GM23338 (cell line): ENCODE measurements around the gene ABHD12. TPM values are rescaled to one million over a fixed set of nuclear protein-coding genes. Genes with fewer than 3 reads are reported as not detected.
A peak's percentile ranks its signal among the peaks of the same experiment; 100 is the strongest.

Experiments used
- ATAC-seq: fragments of 200-7000 bp; cut with Tn5 transposase; 3 replicates; pipeline ENCODE4 v1.9.1; 2020
- DNase-seq: peaks from one replicate; pipeline ENCODE4 v3.0.0-alpha.2; 2015; ENCODE audit warnings: low spot score
- H2AFZ ChIP-seq: fragments of 200-600 bp; sonication (generic); 2 replicates; pipeline ENCODE4 v1.8.0; 2016; ENCODE audit warnings: antibody characterized with exemption, mild to moderate bottlenecking, moderate library complexity
- H3F3A ChIP-seq: fragments of 200-600 bp; sonication (generic); replicated peaks from 2 replicates; pipeline ENCODE4 v1.8.0; 2017; ENCODE audit warnings: antibody characterized with exemption, mixed run types, low read depth
- H3K27ac ChIP-seq: fragments of 200-600 bp; sonication (generic); 2 replicates; pipeline ENCODE4 v1.6.1; 2016; ENCODE audit warnings: low read depth
- H3K27me3 ChIP-seq: fragments of 200-600 bp; sonication (generic); 2 replicates; pipeline ENCODE4 v1.8.0; 2016; ENCODE audit warnings: mild to moderate bottlenecking, mixed run types, moderate library complexity; ENCODE audit not compliant: insufficient read depth
- H3K36me3 ChIP-seq: fragments of 200-600 bp; sonication (generic); 2 replicates; pipeline ENCODE4 v1.8.0; 2016; ENCODE audit warnings: mild to moderate bottlenecking; ENCODE audit not compliant: insufficient read depth
- H3K4me1 ChIP-seq: fragments of 200-600 bp; sonication (generic); 2 replicates; pipeline ENCODE4 v1.8.0; 2016; ENCODE audit warnings: mild to moderate bottlenecking, moderate library complexity; ENCODE audit not compliant: insufficient read depth
- H3K4me2 ChIP-seq: fragments of 200-600 bp; sonication (generic); 2 replicates; pipeline ENCODE4 v1.7.1; 2017; ENCODE audit warnings: mixed run types
- H3K4me3 ChIP-seq: fragments of 200-600 bp; sonication (generic); 2 replicates; pipeline ENCODE4 v1.6.1; 2016; ENCODE audit warnings: mixed run types
- H3K79me2 ChIP-seq: fragments of 200-600 bp; sonication (generic); replicated peaks from 2 replicates; pipeline ENCODE4 v1.8.0; 2017; ENCODE audit warnings: mild to moderate bottlenecking; ENCODE audit not compliant: insufficient read depth
- H3K9me2 ChIP-seq: fragments of 200-600 bp; sonication (generic); 2 replicates; pipeline ENCODE4 v1.8.0; 2017; ENCODE audit not compliant: insufficient read depth
- H4K20me1 ChIP-seq: fragments of 200-600 bp; sonication (generic); replicated peaks from 2 replicates; pipeline ENCODE4 v1.8.0; 2017; ENCODE audit warnings: mild to moderate bottlenecking; ENCODE audit not compliant: insufficient read depth
- H3K27ac Mint-ChIP-seq: 2 replicates; pipeline ENCODE4 v1.8.0; 2020; ENCODE audit warnings: inconsistent platforms, mild to moderate bottlenecking, moderate library complexity, mixed read lengths
- H3K27me3 Mint-ChIP-seq: 3 replicates; pipeline ENCODE4 v1.8.0; 2022; ENCODE audit warnings: low read depth, mild to moderate bottlenecking, moderate library complexity, mixed read lengths, inconsistent platforms; ENCODE audit not compliant: insufficient read depth, poor library complexity
- H3K36me3 Mint-ChIP-seq: 3 replicates; pipeline ENCODE4 v1.8.0; 2021; ENCODE audit warnings: low read depth, mild to moderate bottlenecking, inconsistent platforms, moderate library complexity, mixed read lengths
- H3K4me1 Mint-ChIP-seq: 3 replicates; pipeline ENCODE4 v1.8.0; 2020; ENCODE audit warnings: mild to moderate bottlenecking, inconsistent platforms, mixed read lengths
- H3K4me3 Mint-ChIP-seq: 3 replicates; pipeline ENCODE4 v1.8.0; 2021; ENCODE audit warnings: moderate library complexity, mild to moderate bottlenecking, inconsistent platforms, mixed read lengths
- H3K9me3 Mint-ChIP-seq: 3 replicates; pipeline ENCODE4 v1.8.0; 2020; ENCODE audit warnings: moderate library complexity, mild to moderate bottlenecking, inconsistent platforms, mixed read lengths
- CREB1 ChIP-seq: fragments of 250-450 bp; sonication (Bioruptor Pico); IDR thresholded peaks from 2 replicates; pipeline ENCODE4 v1.5.0; 2020; ENCODE audit warnings: low read depth, mild to moderate bottlenecking, moderate library complexity
- CTCF ChIP-seq, 2 experiments: fragments of 200-600 bp in 1 of 2; sonication (generic) in 1 of 2; conservative IDR thresholded peaks; 2 replicates each; pipeline versions ENCODE4 v1.5.1 to v1.6.1; 2016 to 2017; ENCODE audit warnings: antibody characterized with exemption in 2 of 2, low read depth in 2 of 2, mild to moderate bottlenecking in 2 of 2, moderate library complexity in 1 of 2
- EZH2 ChIP-seq: fragments of 200-600 bp; sonication (generic); IDR thresholded peaks from one replicate; pipeline ENCODE4 v1.8.0; 2017; ENCODE audit warnings: antibody characterized with exemption, mild to moderate bottlenecking, low read depth; ENCODE audit not compliant: unreplicated experiment
- EZH2phosphoT487 ChIP-seq: fragments of 200-600 bp; sonication (generic); IDR thresholded peaks from one replicate; pipeline ENCODE4 v1.8.1; 2018; ENCODE audit warnings: antibody characterized with exemption; ENCODE audit not compliant: unreplicated experiment
- JUNB ChIP-seq: IDR thresholded peaks from one replicate; pipeline ENCODE4 v1.6.1; 2016; ENCODE audit warnings: antibody characterized with exemption; ENCODE audit not compliant: unreplicated experiment
- NANOG ChIP-seq: IDR thresholded peaks from 2 replicates; pipeline ENCODE4 v1.6.1; 2016; ENCODE audit warnings: antibody characterized with exemption, borderline replicate concordance
- POLR2AphosphoS5 ChIP-seq: IDR thresholded peaks from 2 replicates; pipeline ENCODE4 v1.6.1; 2016; ENCODE audit warnings: antibody characterized with exemption, low read depth
- REST ChIP-seq: IDR thresholded peaks from one replicate; pipeline ENCODE4 v1.6.1; 2018; ENCODE audit warnings: antibody characterized with exemption; ENCODE audit not compliant: unreplicated experiment
- STAT1 ChIP-seq: IDR thresholded peaks from one replicate; pipeline ENCODE4 v1.6.1; 2016; ENCODE audit warnings: antibody characterized with exemption; ENCODE audit not compliant: unreplicated experiment
- ZNF114 ChIP-seq: fragments of 250-450 bp; sonication (Bioruptor Pico); IDR thresholded peaks from 2 replicates; pipeline ENCODE4 v1.5.0; 2020; ENCODE audit warnings: mild to moderate bottlenecking, moderate library complexity
- ZNF331 ChIP-seq: fragments of 250-450 bp; sonication (Bioruptor Pico); IDR thresholded peaks from 2 replicates; pipeline ENCODE4 v1.5.0; 2020; ENCODE audit warnings: low read depth, mild to moderate bottlenecking, moderate library complexity
- polyA plus RNA-seq: library from polyadenylated mRNA; unstranded; fragments of >200 nt; fragmentation: Nextera tagmentation; extraction: Ambion mirVana; gene quantifications from 2 replicates; pipeline ENCODE4 v1.2.1, GENCODE V29; 2016
- total RNA-seq: library from RNA; depleted of rRNA; stranded (reverse); fragments of >200 nt; shearing (Covaris generic); gene quantifications from 2 replicates; pipeline ENCODE4 v1.2.3, GENCODE V29; 2014
- TF ChIP-seq, protein P1 (sequence below): fragments of 250-450 bp; sonication (Bioruptor Pico); IDR thresholded peaks from 2 replicates; pipeline ENCODE4 v1.5.0; 2020; ENCODE audit warnings: mild to moderate bottlenecking, moderate library complexity
- TF ChIP-seq, protein P2 (sequence below): IDR thresholded peaks from 2 replicates; pipeline ENCODE4 v1.6.1; 2016; ENCODE audit warnings: antibody characterized with exemption

The ABHD12 gene
- total and polyA plus RNA-seq, 2 experiments from 2014 or later: 40.2 to 57.8 TPM

GRCh38 chr20:25389401-25389857 is 1.2 kb downstream of the ABHD12 start:
- Mint-ChIP-seq H3K4me1 (peaks cover 9% of the 10 kb centered on the region), H3K27ac (no peak overlapping the region), H3K9me3 (no peaks in the 10 kb centered on the region; the same call in 1 of the 3 replicates), H3K4me3 (peak overlapping the region; percentile 83), H3K27me3 (peaks cover 7% of the 10 kb centered on the region), H3K36me3 (peaks cover 22% of the 10 kb centered on the region)
- no peaks in the 10 kb centered on the region for H3K27me3 ChIP-seq
- no peaks in the 10 kb centered on the region for H3K9me2 ChIP-seq
- H3K4me1 ChIP-seq: peaks cover 11% of the 10 kb centered on the region
- H4K20me1 ChIP-seq: peaks cover 24% of the 10 kb centered on the region
- DNase-seq (peak; percentile 33), ATAC-seq (no peak)
- H3K27ac ChIP-seq: no peak overlapping the region
- H3K79me2 ChIP-seq: peaks cover 53% of the 10 kb centered on the region
- peak overlapping the region; percentile 80 for H3K4me2 ChIP-seq
- H3K36me3 ChIP-seq: no peaks in the 10 kb centered on the region
- 0 out of 2 replicates have a peak overlapping the region, but pooled peaks have one; percentile 80 for H2AFZ ChIP-seq
- peak overlapping the region; percentile 52 for H3K4me3 ChIP-seq
- TF ChIP-seq STAT1 (no peak), CTCF (conservative IDR thresholded peaks at IDR 0.05; ENCODE audit: low read depth in 2 of 2) (no peak), EZH2 (no peak), NANOG (no peak), POLR2AphosphoS5 (no peak), ZNF331 (no peak), JUNB (no peak), CREB1 (CRISPR knock-in tag) (no peak), REST (no peak), EZH2phosphoT487 (no peak), ZNF114 (CRISPR knock-in tag) (no peak)
- TF ChIP-seq, protein P1, sequence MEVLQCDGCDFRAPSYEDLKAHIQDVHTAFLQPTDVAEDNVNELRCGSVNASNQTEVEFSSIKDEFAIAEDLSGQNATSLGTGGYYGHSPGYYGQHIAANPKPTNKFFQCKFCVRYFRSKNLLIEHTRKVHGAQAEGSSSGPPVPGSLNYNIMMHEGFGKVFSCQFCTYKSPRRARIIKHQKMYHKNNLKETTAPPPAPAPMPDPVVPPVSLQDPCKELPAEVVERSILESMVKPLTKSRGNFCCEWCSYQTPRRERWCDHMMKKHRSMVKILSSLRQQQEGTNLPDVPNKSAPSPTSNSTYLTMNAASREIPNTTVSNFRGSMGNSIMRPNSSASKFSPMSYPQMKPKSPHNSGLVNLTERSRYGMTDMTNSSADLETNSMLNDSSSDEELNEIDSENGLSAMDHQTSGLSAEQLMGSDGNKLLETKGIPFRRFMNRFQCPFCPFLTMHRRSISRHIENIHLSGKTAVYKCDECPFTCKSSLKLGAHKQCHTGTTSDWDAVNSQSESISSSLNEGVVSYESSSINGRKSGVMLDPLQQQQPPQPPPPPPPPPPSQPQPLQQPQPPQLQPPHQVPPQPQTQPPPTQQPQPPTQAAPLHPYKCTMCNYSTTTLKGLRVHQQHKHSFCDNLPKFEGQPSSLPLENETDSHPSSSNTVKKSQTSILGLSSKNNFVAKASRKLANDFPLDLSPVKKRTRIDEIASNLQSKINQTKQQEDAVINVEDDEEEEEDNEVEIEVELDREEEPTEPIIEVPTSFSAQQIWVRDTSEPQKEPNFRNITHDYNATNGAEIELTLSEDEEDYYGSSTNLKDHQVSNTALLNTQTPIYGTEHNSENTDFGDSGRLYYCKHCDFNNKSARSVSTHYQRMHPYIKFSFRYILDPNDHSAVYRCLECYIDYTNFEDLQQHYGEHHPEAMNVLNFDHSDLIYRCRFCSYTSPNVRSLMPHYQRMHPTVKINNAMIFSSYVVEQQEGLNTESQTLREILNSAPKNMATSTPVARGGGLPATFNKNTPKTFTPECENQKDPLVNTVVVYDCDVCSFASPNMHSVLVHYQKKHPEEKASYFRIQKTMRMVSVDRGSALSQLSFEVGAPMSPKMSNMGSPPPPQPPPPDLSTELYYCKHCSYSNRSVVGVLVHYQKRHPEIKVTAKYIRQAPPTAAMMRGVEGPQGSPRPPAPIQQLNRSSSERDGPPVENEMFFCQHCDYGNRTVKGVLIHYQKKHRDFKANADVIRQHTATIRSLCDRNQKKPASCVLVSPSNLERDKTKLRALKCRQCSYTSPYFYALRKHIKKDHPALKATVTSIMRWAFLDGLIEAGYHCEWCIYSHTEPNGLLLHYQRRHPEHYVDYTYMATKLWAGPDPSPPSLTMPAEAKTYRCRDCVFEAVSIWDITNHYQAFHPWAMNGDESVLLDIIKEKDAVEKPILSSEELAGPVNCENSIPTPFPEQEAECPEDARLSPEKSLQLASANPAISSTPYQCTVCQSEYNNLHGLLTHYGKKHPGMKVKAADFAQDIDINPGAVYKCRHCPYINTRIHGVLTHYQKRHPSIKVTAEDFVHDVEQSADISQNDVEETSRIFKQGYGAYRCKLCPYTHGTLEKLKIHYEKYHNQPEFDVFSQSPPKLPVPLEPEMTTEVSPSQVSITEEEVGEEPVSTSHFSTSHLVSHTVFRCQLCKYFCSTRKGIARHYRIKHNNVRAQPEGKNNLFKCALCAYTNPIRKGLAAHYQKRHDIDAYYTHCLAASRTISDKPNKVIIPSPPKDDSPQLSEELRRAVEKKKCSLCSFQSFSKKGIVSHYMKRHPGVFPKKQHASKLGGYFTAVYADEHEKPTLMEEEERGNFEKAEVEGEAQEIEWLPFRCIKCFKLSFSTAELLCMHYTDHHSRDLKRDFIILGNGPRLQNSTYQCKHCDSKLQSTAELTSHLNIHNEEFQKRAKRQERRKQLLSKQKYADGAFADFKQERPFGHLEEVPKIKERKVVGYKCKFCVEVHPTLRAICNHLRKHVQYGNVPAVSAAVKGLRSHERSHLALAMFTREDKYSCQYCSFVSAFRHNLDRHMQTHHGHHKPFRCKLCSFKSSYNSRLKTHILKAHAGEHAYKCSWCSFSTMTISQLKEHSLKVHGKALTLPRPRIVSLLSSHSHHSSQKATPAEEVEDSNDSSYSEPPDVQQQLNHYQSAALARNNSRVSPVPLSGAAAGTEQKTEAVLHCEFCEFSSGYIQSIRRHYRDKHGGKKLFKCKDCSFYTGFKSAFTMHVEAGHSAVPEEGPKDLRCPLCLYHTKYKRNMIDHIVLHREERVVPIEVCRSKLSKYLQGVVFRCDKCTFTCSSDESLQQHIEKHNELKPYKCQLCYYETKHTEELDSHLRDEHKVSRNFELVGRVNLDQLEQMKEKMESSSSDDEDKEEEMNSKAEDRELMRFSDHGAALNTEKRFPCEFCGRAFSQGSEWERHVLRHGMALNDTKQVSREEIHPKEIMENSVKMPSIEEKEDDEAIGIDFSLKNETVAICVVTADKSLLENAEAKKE (CRISPR knock-in tag): no peak
- TF ChIP-seq, protein P2, sequence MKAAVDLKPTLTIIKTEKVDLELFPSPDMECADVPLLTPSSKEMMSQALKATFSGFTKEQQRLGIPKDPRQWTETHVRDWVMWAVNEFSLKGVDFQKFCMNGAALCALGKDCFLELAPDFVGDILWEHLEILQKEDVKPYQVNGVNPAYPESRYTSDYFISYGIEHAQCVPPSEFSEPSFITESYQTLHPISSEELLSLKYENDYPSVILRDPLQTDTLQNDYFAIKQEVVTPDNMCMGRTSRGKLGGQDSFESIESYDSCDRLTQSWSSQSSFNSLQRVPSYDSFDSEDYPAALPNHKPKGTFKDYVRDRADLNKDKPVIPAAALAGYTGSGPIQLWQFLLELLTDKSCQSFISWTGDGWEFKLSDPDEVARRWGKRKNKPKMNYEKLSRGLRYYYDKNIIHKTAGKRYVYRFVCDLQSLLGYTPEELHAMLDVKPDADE: no peak
- H3F3A ChIP-seq: no peaks in the 10 kb centered on the region; the same call in 1 of the 2 replicates
